Muscle of back (tissue), 11 donors: ENCODE results near the gene PIP4K2B. TPM values are rescaled to one million over a fixed set of nuclear protein-coding genes. Genes with fewer than 3 reads are reported as not detected.

ENCODE experiments used
- DNase-seq, 3 donors: peaks; one replicate each; pipeline versions ENCODE4 v3.0.0 to v3.0.0-alpha.2; 2013
- polyA plus RNA-seq, 10 donors: library from polyadenylated mRNA; unstranded; fragments of 120-200 nt; gene quantifications; one replicate each; pipeline ENCODE4 v1.2.1, GENCODE V29; 2013; ENCODE audit not compliant: insufficient read length in 10 of 10

Gene PIP4K2B
- polyA plus RNA-seq, 10 donors: 58.4 to 71.2 (median 65.3) TPM

DNA sequence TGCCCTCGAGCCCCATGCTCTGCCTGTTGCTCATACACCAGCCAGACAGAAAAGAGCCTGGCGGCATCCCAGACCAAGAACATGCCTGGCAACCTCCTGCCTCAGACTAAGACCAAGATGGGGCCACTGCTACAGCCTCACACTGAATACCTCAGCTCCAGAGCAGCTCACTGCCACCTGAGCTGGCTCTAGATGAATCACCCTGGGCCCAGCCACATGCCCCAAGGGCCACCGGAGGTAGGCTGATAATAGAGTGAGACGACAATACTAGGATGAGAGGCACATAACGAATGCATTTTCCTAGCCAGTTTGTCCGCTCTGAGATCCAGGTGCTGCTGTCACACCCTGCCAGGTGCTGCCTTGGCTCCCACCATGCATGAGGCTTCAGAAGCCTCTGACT lies 13.0 kb downstream of the PIP4K2B start:
- no peak for DNase-seq

GRCh38 chr17:38783227-38783626 lies 16.1 kb downstream of the PIP4K2B start:
- DNase-seq: no peak

GRCh38 chr17:38779965-38780752 lies 19.2 kb downstream of the PIP4K2B start:
- no peak for DNase-seq

DNA sequence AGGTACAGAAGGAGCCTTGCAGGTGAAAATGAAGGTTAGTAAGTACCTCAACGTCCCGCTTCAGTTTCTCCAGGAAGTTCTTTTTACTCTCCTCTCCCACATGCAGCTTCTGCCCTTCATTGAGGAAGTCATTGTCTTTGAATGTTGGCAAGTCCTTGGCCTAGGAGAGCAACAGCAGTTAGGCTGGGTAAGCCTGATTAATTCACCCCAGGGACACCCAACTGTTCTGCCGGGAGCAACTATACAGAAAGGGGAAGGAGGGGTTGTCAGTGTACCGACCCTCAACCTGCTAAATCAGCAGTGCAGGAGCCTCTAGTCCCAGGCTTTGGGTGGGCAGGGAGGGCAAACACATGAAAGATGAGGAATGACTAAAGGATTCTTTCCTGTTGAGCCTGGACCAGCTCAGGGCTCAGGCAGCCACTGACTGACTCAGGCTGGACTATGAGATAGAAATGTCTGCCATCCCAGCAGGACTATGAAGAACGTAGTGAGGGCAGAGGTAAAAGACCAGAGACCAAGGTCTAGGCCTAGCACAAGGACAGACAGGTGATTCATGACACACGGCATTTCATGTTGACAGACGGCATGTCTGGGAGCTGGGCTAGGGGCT lies 21.6 kb downstream of the PIP4K2B start:
- DNase-seq: no peak

DNA sequence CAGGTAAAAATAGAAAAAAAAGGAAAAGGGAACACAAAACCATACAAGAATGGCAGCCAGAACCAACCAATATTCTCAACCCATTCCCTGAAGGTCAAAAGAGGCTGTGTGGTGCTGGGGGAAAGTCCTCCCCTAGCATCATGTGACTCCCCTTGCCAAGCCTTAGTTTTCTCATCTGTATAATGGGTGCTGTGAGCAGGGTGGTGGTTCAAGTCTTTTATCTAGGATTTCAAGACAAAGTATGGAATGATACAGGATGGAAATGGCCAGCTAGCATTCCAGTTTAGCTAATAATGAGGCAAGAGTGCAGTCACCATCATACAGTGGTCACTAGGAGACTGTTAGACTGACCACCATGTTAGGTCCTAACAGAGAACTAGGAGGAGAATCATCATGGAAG lies 26.1 kb downstream of the PIP4K2B start:
- DNase-seq: no peak

- DNase-seq: no peak
Measured at GRCh38 chr17:38768417-38768816, 30.9 kb downstream of the PIP4K2B start.

DNA sequence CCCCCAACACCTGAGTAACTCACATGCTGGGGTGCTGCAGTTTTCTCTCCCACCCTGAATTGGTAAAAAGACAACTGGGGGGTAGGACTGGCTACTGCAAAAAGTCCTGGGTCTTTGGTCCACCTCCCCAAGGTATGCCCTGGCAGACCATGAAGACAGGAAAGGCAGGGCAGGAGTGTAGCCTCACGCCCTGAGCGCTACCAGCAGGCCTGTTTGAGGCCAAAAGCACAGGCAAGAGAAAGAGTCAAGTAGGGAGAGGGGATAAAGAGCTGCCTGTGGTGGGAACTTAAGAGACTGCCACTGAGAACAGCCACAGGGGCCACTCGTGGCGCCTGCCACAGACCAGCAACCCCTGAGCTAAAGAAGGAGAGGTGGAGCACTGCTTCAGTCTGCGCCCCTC lies 33.0 kb downstream of the PIP4K2B start:
- no peak for DNase-seq

GRCh38 chr17:38762231-38762630 lies 37.1 kb downstream of the PIP4K2B start:
- no peak for DNase-seq

DNA sequence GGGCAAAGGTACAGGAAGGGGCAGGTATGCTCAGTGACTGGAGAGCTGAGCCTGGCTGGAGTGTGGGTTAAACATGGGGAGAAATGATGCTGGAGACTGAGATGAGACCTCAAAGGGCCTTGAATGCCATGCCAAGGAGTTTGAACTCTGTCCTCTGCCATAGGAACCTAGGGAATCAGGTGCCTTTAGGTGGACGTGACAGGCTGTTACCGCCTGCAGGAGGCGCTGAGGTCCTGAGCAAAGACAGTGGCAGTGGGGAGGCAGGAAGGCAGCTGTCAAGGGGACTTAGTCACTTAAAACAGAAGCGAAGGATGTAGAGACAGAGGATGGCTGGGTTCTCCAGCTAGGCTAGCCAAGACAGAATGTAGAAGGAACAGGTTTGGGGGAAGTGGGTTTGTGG lies 37.7 kb downstream of the PIP4K2B start:
- no peak for DNase-seq

- no peak for DNase-seq
Measured at GRCh38 chr17:38753071-38753506, 46.3 kb downstream of the PIP4K2B start.

- peak; percentile 98 to 100 (median 99) for DNase-seq
Measured at GRCh38 chr17:38752308-38753070, 46.9 kb downstream of the PIP4K2B start, which contains the start of gene PSMB3. PSMB3 (plus strand) TSS chr17:38752741; CDS start chr17:38752827, 86 bp downstream.

DNA sequence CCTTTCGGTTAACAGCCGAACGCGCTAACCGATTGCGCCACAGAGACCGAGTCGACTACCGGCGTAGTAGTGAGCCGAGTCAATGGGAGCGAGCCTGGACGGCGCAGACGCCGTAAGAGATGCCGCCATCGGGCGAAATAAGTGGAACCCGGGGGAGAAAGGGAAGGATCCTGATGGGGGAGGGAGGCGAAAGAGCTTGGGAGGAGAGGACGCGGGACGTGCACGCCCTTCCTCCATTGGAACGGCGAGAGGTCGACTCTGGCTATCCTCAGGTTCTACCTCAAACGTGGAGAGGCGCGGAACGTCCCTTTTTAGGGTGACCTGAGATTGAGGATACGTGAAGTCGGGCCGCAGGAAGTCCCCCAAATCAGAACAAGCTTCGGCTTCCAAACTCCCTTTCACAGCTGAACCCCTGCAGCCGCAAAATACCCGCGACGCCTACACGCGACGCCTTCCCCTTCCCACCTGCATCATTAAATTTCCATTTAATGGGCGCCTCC lies 47.5 kb downstream of the PIP4K2B start:
- peak; percentile 85 to 96 (median 93) for DNase-seq

DNA sequence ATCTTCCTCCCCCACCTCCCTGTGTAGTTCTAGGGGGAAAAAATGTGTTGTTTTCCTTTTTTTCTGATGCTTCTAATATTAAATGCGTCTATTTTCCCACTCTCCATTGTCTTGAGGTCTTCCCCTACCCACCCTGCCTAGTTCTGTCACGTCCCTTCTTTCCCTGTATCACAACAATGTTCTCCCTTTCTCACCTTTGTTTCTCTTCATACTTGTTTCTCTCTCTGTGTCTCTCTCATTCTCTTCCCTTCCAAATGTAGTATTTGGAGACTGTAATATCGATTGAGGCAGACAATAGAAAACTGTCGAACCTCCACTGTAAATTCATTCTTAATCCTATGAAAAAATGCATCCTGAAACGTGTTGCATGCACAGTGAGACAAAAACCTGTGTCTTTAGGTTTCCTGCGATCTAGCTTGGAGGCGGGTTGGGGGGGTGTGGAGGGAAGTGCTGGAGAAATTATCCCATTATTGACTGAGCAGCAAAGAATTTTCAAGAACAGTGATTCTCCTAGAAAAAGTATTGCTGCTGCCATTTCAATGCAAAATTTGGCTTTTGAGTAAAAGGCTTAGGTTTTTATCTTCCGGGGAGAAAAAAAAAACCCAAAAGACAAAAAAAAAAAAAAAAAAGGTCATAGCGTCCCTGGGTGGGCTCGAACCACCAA lies 48.1 kb downstream of the PIP4K2B start:
- peak in 1 of 3 donors; percentile 55 for DNase-seq

DNA sequence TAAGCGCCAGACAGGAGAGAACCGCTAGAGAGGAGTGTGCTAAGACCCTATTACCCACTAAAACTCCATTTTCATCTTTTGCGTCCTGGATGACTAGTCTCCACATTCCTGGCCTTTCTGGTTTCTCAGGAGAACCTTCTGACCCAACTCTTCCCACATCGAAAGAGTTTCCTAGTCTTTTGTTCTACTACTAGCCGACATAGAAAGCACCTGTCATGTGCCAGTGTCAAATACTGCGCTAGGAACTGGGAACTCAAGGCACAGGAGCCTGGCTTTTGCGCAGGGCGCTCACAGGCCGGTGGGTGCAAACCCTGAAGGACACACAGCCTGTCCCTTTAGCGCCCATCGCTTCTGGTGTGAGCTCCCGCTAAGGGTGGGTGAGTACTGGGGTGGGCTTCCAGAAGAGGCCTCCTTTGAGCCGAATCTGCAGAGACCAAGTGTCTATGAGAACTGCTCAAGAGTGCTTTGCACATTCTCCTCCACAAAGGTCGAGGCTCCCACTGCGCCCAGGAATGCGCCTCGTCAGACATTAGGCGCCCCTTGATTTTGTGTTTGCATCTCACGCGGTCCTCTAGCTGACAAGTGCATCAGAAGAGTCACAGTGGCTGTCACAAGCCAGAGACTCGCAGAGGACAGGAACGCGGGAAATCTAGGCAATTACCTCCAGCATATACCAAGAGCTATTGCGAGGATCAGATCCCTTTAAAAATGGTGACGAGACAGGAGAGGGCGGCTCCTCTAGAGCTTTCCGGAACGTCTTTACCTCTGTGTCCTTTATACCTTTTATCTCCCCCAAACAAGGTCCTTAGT lies 48.8 kb downstream of the PIP4K2B start:
- peak in 1 of 3 donors; percentile 43 for DNase-seq

GRCh38 chr17:38750044-38750311 lies 49.4 kb downstream of the PIP4K2B start:
- no peak for DNase-seq

GRCh38 chr17:38749223-38750043 lies 49.9 kb downstream of the PIP4K2B start:
- DNase-seq: peak in 2 of 3 donors; percentile 86 to 94

GRCh38 chr17:38748892-38749222 lies 50.5 kb downstream of the PIP4K2B start:
- DNase-seq: no peak

- DNase-seq: peak; percentile 91 to 96 (median 93)
Measured at GRCh38 chr17:38748149-38748891, 51.0 kb downstream of the PIP4K2B start, which contains the start of gene PCGF2. PCGF2 (minus strand) TSS chr17:38748336; CDS start chr17:38740402, 7,934 bp downstream.

- DNase-seq: peak in 2 of 3 donors; percentile 54 to 83
Measured at GRCh38 chr17:38747463-38748148, 51.8 kb downstream of the PIP4K2B start.
